Fibroblast of the aortic adventitia (primary cell): ENCODE results near the gene N4BP2L2. TPM values are rescaled to one million over a fixed set of nuclear protein-coding genes. Genes with fewer than 3 reads are reported as not detected.

Source experiments
- DNase-seq: peaks from one replicate; pipeline ENCODE4 v3.0.0-alpha.2; 2010; ENCODE audit warnings: low read depth
- H3K4me3 ChIP-seq: 2 replicates; pipeline ENCODE4 v1.5.1; 2011; ENCODE audit warnings: low read depth, mild to moderate bottlenecking, control low read depth, low read length, moderate library complexity
- total RNA-seq: library from RNA; depleted of rRNA; stranded (reverse); fragments of >200 nt; gene quantifications from 2 replicates; pipeline ENCODE4 v1.2.3, GENCODE V29; 2012; ENCODE audit warnings: low replicate concordance
- TF ChIP-seq, protein P1 (sequence below): IDR thresholded peaks from 2 replicates; pipeline ENCODE4 v1.5.1; 2011; ENCODE audit warnings: mild to moderate bottlenecking, low read length, control low read depth, inconsistent platforms; ENCODE audit not compliant: insufficient read depth

Gene N4BP2L2
- total RNA-seq, 1 donor, result 157 TPM

GRCh38 chr13:32445461-32445860, 93.1 kb downstream of the N4BP2L2 start:
- H3K4me3 ChIP-seq, result no peak overlapping the region
- TF ChIP-seq, protein P1, sequence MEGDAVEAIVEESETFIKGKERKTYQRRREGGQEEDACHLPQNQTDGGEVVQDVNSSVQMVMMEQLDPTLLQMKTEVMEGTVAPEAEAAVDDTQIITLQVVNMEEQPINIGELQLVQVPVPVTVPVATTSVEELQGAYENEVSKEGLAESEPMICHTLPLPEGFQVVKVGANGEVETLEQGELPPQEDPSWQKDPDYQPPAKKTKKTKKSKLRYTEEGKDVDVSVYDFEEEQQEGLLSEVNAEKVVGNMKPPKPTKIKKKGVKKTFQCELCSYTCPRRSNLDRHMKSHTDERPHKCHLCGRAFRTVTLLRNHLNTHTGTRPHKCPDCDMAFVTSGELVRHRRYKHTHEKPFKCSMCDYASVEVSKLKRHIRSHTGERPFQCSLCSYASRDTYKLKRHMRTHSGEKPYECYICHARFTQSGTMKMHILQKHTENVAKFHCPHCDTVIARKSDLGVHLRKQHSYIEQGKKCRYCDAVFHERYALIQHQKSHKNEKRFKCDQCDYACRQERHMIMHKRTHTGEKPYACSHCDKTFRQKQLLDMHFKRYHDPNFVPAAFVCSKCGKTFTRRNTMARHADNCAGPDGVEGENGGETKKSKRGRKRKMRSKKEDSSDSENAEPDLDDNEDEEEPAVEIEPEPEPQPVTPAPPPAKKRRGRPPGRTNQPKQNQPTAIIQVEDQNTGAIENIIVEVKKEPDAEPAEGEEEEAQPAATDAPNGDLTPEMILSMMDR, result no peak
- DNase-seq, result no peak

DNA sequence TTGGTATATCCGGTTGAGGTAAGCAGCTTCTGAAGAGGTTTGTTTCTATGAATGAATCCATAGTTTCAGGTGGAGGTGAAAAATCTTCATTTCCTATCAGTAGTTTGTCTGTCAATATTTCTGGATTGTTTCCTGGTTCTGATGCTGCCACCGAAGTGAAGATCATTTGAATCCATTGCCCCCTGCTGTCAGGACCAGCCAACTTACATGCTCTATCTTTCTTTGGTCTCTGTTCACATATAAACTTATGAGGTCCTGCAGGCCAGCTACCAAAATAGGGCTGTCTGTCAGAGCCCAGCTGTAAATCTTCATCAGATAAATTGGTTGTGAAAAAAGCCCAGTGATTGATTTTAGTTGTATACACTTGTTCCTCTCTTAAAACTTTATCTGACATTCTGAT, 95.5 kb downstream of the N4BP2L2 start:
- TF ChIP-seq, protein P1, result no peak
- DNase-seq, result no peak
- no peak overlapping the region for H3K4me3 ChIP-seq

DNA sequence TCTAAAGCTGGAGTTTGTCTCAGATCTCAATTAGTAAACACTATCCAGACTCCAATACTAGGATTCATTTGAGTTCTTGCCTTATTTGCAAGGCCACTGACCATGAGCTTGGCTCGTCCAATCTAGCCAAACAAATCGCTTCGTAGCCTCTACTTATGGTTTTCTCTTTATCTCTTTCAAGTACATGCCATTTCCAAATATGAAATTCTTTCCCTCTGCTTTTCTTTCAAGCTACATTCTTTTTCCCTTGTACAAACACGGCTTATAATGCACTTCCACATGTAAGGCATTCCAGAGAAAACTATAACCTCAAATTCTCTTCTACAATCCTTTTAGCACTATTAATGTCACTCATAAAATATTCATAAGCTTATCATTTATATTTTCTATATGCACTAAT, 99.7 kb downstream of the N4BP2L2 start:
- DNase-seq, result no peak
- H3K4me3 ChIP-seq, result no peak overlapping the region
- TF ChIP-seq, protein P1, result no peak

GRCh38 chr13:32432856-32433255, 105.7 kb downstream of the N4BP2L2 start:
- H3K4me3 ChIP-seq, result no peak overlapping the region
- TF ChIP-seq, protein P1, result no peak
- no peak for DNase-seq

DNA sequence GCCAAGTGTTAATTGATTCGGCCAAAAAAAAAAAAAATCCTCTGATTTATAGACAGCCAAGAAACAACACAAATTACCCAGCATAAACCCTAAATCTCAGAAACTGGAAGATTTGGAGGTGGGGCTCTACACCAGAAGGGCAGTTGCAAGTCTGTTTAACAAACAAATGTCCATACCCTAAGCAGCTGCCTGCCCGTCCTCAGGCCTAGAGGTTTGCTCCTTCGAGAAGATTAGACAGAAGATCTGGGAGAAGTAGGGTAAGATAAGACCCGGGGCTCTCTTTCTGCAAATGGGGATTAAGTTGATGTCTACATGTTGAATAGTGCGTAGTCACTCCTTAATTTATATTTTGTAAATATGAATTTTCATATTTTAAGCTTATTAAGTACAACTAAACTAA, 107.2 kb downstream of the N4BP2L2 start:
- DNase-seq, result no peak
- no peak overlapping the region for H3K4me3 ChIP-seq
- TF ChIP-seq, protein P1, result no peak

- TF ChIP-seq, protein P1, result no peak
- H3K4me3 ChIP-seq, result no peak overlapping the region
- no peak for DNase-seq
Observed at GRCh38 chr13:32430018-32430747, 108.4 kb downstream of the N4BP2L2 start.
